SU-DHL-6 (cell line): ENCODE measurements around the gene BLM.
"Not testable (repeated sequence)": the region's sequence is repeated elsewhere in the genome, so short reads cannot be mapped to it uniquely, and the experiment has no call there.

ENCODE experiments used
- H2AFZ ChIP-seq: fragments of 200-600 bp; sonication (generic); 2 replicates; pipeline ENCODE4 v1.6.1; 2014; ENCODE audit warnings: low read depth, mild to moderate bottlenecking, moderate library complexity, mixed read lengths, antibody characterized with exemption, low read length; ENCODE audit not compliant: severe bottlenecking
- H3F3A ChIP-seq: fragments of 200-600 bp; shearing (Covaris generic); 2 replicates; pipeline ENCODE4 v1.6.0; 2016; ENCODE audit warnings: antibody characterized with exemption, mild to moderate bottlenecking; ENCODE audit not compliant: insufficient read depth
- H3K27ac ChIP-seq: fragments of 200-600 bp; sonication (generic); 2 replicates; pipeline ENCODE4 v1.5.1; 2016; ENCODE audit warnings: low read depth, mild to moderate bottlenecking, low read length, moderate library complexity, mixed read lengths
- H3K27me3 ChIP-seq: fragments of 200-600 bp; sonication (generic), shearing (Covaris generic); 2 replicates; pipeline ENCODE4 v1.6.0; 2014; ENCODE audit warnings: mild to moderate bottlenecking, low read length
- H3K36me3 ChIP-seq: fragments of 200-600 bp; sonication (generic); 2 replicates; pipeline ENCODE4 v1.6.1; 2014; ENCODE audit warnings: mild to moderate bottlenecking, low read length, mixed read lengths
- H3K4me2 ChIP-seq: fragments of 300-600, 200-600 bp; shearing (Covaris generic), sonication (generic); 2 replicates; pipeline ENCODE4 v1.6.0; 2014; ENCODE audit warnings: low read length, low read depth, mild to moderate bottlenecking; ENCODE audit not compliant: poor library complexity, severe bottlenecking
- H3K4me3 ChIP-seq: fragments of 200-600 bp; sonication (generic); 2 replicates; pipeline ENCODE4 v1.5.1; 2014; ENCODE audit warnings: antibody characterized with exemption, low read length, mild to moderate bottlenecking, mixed read lengths; ENCODE audit not compliant: insufficient read depth, poor library complexity, severe bottlenecking
- H3K79me2 ChIP-seq: fragments of 200-600 bp; sonication (generic); 2 replicates; pipeline ENCODE4 v1.6.1; 2014; ENCODE audit warnings: mild to moderate bottlenecking, low read length, moderate library complexity; ENCODE audit not compliant: insufficient read depth
- H3K9ac ChIP-seq: fragments of 200-600 bp; sonication (generic); 2 replicates; pipeline ENCODE4 v1.7.0; 2014; ENCODE audit warnings: mild to moderate bottlenecking, low read length
- H3K9me2 ChIP-seq: fragments of 200-600 bp; sonication (generic); replicated peaks from 2 replicates; pipeline ENCODE4 v1.6.1; 2014; ENCODE audit warnings: low read length; ENCODE audit not compliant: insufficient read depth
- H3K9me3 ChIP-seq: fragments of 200-600 bp; sonication (generic); 2 replicates; pipeline ENCODE4 v1.6.1; 2014; ENCODE audit warnings: low read length, mixed read lengths; ENCODE audit not compliant: insufficient read depth
- H4K20me1 ChIP-seq: fragments of 200-600 bp; sonication (generic); 2 replicates; pipeline ENCODE4 v1.6.1; 2014; ENCODE audit warnings: low read depth, mild to moderate bottlenecking, antibody characterized with exemption, low read length, moderate library complexity, mixed read lengths
- CTCF ChIP-seq: fragments of 200-600 bp; sonication (generic); IDR thresholded peaks from one replicate; pipeline ENCODE4 v1.5.1; 2017; ENCODE audit warnings: antibody characterized with exemption, mild to moderate bottlenecking, low read length, moderate library complexity; ENCODE audit not compliant: insufficient read depth, poor library complexity, severe bottlenecking
- EZH2phosphoT487 ChIP-seq: fragments of 200-600 bp; sonication (generic), shearing (Covaris generic); conservative IDR thresholded peaks from 2 replicates; pipeline ENCODE4 v1.6.1; 2018; ENCODE audit warnings: mild to moderate bottlenecking, antibody characterized with exemption, low read length, moderate library complexity, mixed read lengths

Gene BLM

GRCh38 chr15:90685591-90686434, 31.3 kb upstream of the BLM start:
- Histone ChIP-seq H3K27ac (no peak overlapping the region), H3K9me2 (no peaks in the 10 kb centered on the region), H3K4me2 (no peak overlapping the region), H3K9ac (no peak overlapping the region), H3K4me3 (no peak overlapping the region), H3K27me3 (no peaks in the 10 kb centered on the region), H2AFZ (no peak overlapping the region), H3K36me3 (no peaks in the 10 kb centered on the region), H3K9me3 (no peaks in the 10 kb centered on the region), H3F3A (no peaks in the 10 kb centered on the region), H4K20me1 (no peaks in the 10 kb centered on the region), H3K79me2 (no peaks in the 10 kb centered on the region)
- TF ChIP-seq CTCF (no peak), EZH2phosphoT487 (no peak)

- no peaks in the 10 kb centered on the region for H3K9me3 ChIP-seq
- H3K4me3 ChIP-seq: no peak overlapping the region
- no peaks in the 10 kb centered on the region for H4K20me1 ChIP-seq
- no peaks in the 10 kb centered on the region for H3K27me3 ChIP-seq
- no peak overlapping the region for H2AFZ ChIP-seq
- no peak overlapping the region for H3K4me2 ChIP-seq
- TF ChIP-seq EZH2phosphoT487 (no peak), CTCF (no peak)
- H3F3A ChIP-seq: no peaks in the 10 kb centered on the region
- no peaks in the 10 kb centered on the region for H3K36me3 ChIP-seq
- no peak overlapping the region for H3K9ac ChIP-seq
- H3K79me2 ChIP-seq: no peaks in the 10 kb centered on the region
- H3K27ac ChIP-seq: no peak overlapping the region
- no peaks in the 10 kb centered on the region for H3K9me2 ChIP-seq
Observed at GRCh38 chr15:90686435-90687218, 30.5 kb upstream of the BLM start.

GRCh38 chr15:90689326-90689961, 27.7 kb upstream of the BLM start:
- not testable (repeated sequence) for H3K27ac ChIP-seq, H2AFZ ChIP-seq, H3K36me3 ChIP-seq, H4K20me1 ChIP-seq, H3K27me3 ChIP-seq, H3K4me2 ChIP-seq, H3K4me3 ChIP-seq, H3K9ac ChIP-seq, H3F3A ChIP-seq, H3K79me2 ChIP-seq, H3K9me3 ChIP-seq, H3K9me2 ChIP-seq
